GM10847 (cell line): ENCODE measurements around the gene IRAK2.

Experiments
- POLR2A ChIP-seq: IDR thresholded peaks from 2 replicates; pipeline ENCODE4 v1.6.1; 2011; ENCODE audit not compliant: insufficient read length; ENCODE audit errors: extremely low read depth

IRAK2 gene

DNA sequence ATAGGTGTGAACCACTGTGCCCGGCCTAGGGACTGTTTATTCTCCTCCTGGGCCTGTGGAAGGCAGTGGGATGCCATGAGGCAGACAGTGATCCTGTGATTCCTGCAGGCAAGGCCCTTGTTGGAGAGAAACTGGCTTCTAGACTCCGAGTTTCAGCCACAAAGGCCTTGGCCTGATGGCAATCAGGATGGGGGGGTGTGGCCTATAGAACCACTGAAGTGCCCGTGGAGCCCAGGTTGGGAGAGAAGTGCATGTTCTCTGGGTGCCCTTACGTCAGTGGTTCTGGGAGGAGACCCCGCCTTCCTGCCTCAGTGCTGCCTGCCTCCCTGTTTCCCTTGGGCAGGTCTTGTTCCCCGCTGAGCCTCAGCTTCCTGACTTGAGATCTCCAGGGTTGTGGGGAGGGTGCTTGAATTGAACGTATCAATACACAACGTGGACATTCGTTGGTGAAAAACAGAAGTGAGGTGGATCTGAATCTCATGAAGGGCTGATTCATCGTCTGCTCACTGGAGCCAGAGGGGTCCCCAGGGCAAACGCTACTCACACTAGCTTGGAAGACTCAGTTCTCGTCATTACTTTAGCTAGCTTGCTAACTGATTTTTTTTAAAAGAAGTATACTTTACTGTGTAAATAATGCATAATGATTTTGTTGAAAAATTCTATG lies 31.8 kb downstream of the IRAK2 start:
- no peak for TF ChIP-seq POLR2A

GRCh38 chr3:10198226-10198625 lies 33.5 kb downstream of the IRAK2 start:
- TF ChIP-seq POLR2A: no peak

DNA sequence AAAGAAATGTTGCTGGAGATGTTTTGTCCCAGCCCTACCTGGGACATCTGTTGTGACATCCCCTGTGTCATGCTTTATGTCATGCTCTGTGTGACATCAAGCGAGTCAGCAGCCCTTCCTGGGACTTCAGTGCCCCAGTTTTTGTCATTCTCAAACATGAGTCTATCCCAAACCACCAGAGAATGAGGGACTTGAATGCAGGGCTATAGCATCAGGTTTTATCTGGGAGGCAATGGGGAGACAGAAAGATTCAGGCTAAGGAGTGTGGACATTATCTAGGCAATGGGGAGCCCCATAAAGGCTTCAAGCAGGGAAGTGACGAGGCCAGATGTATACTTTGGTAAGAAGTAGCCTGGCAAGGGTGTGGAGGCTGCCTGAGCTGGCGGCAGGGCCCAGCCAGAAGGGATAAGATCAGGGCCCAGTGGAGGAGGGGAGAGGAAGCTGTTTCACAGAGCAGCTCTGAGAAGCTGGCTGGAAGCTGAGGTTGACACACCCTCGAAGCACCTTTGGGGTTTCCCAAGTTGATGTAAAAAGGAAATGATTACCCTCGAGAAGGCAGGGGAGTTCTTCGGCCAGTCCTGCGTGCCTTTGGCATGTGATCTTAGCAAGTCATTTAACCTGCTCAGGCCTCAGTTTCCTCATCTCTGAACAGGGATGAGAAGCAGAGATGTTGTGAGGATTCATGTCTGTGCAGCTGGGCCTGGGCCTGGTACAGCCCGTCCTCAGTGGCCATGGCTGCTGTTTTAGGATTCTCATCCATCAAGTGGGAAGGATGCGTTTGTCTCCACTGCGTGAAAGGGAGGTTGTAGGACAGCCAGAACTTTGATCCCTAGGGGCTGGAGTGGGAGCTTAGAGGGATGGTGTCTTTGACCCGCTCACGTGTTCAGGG lies 34.3 kb downstream of the IRAK2 start:
- TF ChIP-seq POLR2A: peak; percentile 22

DNA sequence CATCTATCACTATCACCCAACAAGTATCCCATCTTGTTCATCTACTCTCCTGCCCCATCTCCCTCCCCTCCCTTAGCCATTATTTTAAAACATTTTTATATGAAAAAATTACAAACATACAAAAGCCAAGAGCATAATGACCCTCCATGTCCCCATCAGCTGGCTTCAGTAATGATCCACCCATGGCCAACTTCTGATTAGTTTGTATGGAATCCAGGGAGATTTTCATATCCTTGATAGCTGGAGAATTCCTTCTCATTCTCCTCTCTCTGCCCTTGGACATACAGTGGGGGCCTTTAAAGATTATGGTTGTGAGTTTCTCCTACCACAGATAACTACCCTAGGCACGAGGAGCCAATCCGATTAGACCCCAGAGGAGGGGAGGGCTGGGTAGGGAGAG lies 40.2 kb downstream of the IRAK2 start:
- TF ChIP-seq POLR2A: no peak

DNA sequence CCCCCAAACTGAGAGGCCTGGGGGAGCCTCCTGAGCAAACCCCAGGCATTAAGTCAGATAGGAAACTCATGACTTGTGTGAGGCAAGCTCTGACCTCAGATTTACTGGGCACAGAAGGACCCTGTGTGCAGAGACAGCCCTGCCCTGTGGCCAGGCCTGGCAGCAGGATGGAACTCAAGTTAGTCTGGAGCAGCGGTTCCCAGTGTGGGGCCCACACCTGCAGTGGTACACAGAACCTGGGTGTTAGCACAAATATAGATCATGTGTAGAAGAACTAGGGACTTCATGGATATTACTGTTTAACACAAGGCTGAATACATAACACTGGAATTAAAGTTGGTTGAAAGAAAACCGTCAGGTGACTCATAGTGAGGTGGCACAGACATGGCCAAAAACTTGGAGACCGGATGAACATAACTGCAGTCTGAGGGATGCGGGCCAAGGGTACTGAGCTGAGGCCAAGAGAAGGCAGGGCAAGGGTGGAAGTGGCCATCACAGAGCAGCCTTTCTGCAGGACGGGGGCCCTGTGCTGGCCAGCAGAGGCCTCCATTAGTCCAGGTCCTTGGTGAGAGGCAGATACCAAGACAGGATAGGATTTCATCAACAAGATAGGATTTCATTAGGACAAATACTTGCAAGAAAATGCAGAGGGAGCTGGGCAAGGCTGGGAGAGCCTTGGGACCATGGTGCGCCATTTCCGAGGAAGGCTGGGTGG lies 40.9 kb downstream of the IRAK2 start:
- no peak for TF ChIP-seq POLR2A

DNA sequence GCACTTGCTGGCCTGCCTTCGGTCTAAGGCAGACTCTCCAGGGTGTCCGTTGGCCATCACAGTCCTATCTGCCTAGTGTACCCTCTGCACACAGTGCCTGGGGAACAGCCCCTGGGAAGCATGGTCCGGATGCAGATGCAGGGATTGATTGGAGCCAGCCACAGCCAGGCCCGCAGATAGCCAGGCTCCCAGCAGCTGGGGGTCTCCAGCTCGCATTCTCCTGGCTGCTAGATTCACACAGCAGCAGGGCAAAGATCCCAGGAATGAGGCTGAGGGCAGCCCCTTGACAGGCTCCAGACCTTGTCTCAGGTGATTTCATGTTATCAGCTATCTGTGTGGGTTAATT lies 41.4 kb downstream of the IRAK2 start:
- TF ChIP-seq POLR2A: no peak

- no peak for TF ChIP-seq POLR2A
Observed at GRCh38 chr3:10213156-10213792, 48.6 kb downstream of the IRAK2 start.

DNA sequence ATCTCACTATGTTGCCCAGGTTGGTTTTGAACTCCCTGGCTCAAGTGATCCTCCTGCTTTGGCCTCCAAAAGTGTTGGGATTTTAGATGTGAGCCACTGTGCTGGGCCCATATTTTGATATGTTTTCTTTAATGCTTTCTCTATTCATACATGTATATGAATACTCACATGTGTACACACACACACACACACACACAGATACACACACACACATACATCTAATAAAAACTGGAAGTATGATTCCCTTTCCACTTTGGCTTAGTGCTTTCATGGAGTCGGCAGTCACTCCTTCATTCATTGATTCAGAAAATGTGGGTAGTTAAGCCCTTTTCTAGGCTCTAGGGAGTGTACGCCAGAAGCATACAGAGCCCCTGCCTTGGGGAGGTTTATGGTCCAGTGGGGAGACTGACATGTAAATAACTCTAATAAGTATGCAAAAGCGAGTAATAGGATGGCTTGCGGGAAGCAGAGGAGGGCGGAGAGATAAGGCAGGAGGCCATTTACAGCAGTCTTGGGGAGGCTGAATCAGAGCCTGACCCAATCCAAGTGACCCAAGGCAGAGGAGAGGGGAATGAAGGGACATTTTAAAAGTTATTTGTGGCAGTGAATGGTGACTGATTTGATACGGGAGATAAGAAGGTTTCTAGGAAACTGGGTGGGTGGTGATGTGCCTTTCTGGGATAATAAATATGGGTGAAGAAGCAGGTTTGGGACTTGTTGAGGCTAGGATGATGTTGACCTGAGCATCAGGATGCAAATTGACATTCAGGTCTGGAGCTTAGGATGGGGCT lies 51.1 kb downstream of the IRAK2 start:
- TF ChIP-seq POLR2A: no peak

GRCh38 chr3:10217359-10217758 lies 52.6 kb downstream of the IRAK2 start:
- no peak for TF ChIP-seq POLR2A

DNA sequence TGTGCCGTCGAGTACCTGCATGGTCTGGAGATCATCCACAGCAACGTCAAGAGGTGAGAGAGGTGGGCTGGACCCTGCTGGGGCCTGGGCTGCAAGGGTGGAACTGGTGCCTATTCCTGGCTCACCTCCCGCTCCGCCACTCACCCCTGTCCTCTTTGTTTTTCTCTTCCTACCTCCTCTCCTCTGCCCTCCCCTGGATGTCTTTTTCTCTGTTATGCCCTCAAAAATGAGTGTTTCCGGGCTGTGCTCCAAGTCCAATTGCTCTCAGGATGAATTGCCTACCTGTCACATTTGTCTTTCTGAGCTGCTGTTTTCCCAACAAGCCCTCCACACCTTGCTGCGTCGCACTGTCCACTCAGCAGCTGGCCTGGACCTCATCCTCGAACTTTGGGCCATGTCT lies 55.0 kb downstream of the IRAK2 start:
- no peak for TF ChIP-seq POLR2A

- TF ChIP-seq POLR2A: no peak
Observed at GRCh38 chr3:10223676-10224639, 59.2 kb downstream of the IRAK2 start.

DNA sequence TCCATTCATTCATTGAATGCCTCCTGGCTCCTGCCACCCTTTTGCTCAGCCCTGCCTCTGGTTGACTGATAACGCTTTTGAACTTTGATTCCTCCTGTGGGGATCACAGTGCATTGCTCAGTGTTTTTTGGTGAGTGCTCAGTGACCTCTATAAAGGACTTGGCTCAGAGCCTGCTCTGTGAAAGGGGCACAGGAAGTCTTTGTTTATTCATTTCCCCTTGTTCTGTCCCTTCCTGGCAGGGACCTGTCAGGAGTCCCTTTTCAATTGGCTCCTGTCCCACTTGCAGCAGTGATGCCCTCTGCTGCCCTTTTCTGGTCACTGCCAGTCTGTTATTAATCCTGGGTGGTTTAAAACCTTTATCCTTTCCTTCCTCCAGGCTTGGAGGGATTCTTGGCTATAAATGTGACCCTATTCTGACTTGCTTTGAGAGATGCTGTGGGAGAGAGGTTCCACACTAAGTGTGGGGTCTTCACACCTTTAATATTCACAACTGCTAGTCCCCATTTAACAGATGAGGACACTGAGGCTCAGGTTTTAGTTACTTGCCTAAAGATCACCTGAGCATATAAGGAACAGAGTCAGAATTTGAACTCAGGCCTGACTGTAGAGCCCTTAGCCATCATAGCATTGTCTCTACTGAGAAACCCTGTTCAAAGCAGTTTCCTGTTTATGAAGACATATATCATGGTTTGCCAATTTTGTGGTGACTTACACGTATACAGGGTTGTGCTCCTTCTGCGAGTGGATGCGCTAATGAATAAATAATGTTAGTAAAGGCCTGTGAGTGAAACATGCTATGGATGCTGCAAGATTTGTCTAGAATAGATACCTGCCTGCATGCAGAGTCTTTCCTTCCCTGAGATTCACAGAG lies 60.3 kb downstream of the IRAK2 start:
- no peak for TF ChIP-seq POLR2A

DNA sequence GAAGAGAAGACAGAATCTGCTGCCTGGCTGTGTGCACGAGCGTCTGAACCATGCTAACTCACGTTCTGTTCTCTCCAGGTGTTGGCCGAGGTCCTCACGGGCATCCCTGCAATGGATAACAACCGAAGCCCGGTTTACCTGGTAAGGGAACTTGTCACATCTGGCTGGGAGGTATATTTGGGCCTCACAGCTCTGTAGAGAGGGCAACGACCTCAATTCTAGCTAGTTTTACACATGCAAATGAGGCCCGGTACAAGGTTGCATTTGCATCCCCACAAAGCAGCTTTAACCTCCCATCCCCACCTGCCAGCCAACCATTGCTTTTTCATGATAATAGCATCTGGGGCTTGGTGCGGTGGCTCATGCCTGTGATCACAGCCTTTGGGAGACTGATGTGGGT lies 61.6 kb downstream of the IRAK2 start:
- TF ChIP-seq POLR2A: no peak
